ENCODE measurements around the gene OPA3.

DNA sequence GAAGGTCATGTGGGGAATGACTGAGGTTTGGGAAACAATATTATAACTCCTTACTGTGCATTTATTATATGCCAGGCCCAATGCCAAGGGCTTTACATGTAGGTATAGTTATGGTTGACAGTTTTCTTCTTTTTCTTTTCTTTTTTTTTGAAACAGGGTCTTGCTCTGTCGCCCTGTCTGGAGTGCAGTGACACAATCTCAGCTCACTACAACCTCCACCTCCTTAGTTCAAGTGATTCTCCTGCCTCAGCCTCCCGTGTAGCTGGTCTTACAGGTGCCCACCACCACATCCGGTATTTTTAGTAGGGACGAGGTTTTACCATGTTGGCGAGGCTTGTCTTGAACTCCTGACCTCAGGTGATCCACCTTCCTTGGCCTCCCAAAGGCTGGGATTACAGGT lies 101.6 kb downstream of the OPA3 start:
- TF ChIP-seq, protein P1, sequence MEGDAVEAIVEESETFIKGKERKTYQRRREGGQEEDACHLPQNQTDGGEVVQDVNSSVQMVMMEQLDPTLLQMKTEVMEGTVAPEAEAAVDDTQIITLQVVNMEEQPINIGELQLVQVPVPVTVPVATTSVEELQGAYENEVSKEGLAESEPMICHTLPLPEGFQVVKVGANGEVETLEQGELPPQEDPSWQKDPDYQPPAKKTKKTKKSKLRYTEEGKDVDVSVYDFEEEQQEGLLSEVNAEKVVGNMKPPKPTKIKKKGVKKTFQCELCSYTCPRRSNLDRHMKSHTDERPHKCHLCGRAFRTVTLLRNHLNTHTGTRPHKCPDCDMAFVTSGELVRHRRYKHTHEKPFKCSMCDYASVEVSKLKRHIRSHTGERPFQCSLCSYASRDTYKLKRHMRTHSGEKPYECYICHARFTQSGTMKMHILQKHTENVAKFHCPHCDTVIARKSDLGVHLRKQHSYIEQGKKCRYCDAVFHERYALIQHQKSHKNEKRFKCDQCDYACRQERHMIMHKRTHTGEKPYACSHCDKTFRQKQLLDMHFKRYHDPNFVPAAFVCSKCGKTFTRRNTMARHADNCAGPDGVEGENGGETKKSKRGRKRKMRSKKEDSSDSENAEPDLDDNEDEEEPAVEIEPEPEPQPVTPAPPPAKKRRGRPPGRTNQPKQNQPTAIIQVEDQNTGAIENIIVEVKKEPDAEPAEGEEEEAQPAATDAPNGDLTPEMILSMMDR (IDR thresholded peaks at IDR 0.05) = no peak
- no peak for TF ChIP-seq POLR2A (IDR thresholded peaks at IDR 0.05)

Measured in adrenal gland (tissue), 5 donors.